Adipocyte (in vitro differentiated cells): ENCODE measurements around the gene GDE1.

Experiments used
- DNase-seq: peaks from one replicate; pipeline ENCODE4 v3.0.0-alpha.2; 2015; ENCODE audit warnings: low read depth
- H3K27me3 ChIP-seq: replicated peaks from 2 replicates; pipeline ENCODE4 v1.7.0; 2013; ENCODE audit warnings: mild to moderate bottlenecking, low read length, moderate library complexity; ENCODE audit not compliant: control insufficient read depth, insufficient read depth
- H3K36me3 ChIP-seq: 2 replicates; pipeline ENCODE4 v1.7.0; 2013; ENCODE audit warnings: low read length, mild to moderate bottlenecking, moderate library complexity; ENCODE audit not compliant: control insufficient read depth, insufficient read depth, severe bottlenecking
- H3K4me1 ChIP-seq: 2 replicates; pipeline ENCODE4 v1.7.0; 2013; ENCODE audit warnings: mild to moderate bottlenecking, low read length, moderate library complexity; ENCODE audit not compliant: control insufficient read depth, insufficient read depth
- H3K4me3 ChIP-seq: 2 replicates; pipeline ENCODE4 v1.7.0; 2013; ENCODE audit warnings: mild to moderate bottlenecking, low read length, moderate library complexity
- H3K9ac ChIP-seq: 2 replicates; pipeline ENCODE4 v1.7.0; 2013; ENCODE audit warnings: mild to moderate bottlenecking, low read length, moderate library complexity
- H3K9me3 ChIP-seq: 2 replicates; pipeline ENCODE4 v1.7.0; 2013; ENCODE audit warnings: mild to moderate bottlenecking, low read length, moderate library complexity; ENCODE audit not compliant: control insufficient read depth

Gene GDE1

DNA sequence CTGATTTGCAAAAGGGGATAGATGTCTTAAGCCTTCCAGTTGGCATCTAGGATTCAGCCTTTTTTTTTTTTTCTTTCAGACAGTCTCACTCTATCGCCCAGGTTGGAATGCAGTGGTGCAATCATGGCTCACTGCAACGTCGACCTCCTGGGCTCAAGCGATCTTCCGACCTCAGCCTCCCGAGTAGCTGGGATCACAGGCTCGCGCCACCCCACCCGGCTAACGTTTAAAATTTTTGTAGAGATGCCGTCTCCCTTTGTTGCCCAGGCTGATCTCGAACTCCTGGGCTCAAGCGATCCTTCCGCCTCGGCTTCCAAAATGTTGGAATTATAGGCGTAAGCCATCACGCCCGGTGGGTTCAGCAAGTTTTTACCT, 1.3 kb upstream of the GDE1 start:
- no peak for DNase-seq
- Histone ChIP-seq H3K4me3 (no peak overlapping the region), H3K9ac (no peak overlapping the region), H3K27me3 (no peaks in the 10 kb centered on the region), H3K9me3 (no peaks in the 10 kb centered on the region), H3K36me3 (no peaks in the 10 kb centered on the region), H3K4me1 (peaks cover 27% of the 10 kb centered on the region)

DNA sequence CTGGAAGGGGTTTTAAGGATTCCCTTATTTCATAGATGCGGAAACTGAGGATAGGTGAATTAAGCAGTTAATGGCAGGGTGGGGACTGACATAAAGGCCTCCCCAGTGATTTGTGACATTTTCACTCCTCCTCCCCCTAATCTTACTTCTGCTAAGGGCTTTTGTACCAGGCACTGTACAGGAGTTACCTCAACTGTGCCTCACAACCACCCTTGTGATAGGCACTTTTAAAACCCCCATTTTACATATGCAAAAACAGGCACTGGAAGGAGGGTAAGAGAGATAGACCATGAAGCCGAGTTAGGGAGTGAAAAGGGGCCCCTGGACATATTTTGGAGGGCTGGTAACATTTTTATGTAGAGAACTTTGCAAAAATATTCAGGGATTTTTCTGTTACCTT, 862 bp upstream of the GDE1 start:
- no peak overlapping the region for H3K4me3 ChIP-seq

DNA sequence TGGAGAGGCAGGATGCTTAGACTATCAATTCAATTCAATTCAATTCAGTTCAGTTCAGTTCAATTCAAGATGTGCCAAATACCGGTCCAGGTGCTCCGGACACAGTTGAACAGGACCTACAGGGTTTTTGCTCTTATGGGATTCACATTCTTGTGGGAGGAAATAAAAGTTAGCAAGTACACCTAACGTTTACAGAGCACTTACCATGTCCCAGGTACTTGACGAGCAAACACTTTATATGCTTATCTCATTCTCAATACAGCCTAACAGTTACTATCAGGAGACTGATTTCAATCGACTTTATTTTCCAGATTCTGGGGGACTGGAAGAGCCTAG, 467 bp upstream of the GDE1 start:
- Histone ChIP-seq H3K4me1 (peaks cover 31% of the 10 kb centered on the region), H3K9me3 (no peaks in the 10 kb centered on the region), H3K4me3 (peak overlapping the region; percentile 84), H3K27me3 (no peaks in the 10 kb centered on the region), H3K36me3 (no peaks in the 10 kb centered on the region), H3K9ac (peak overlapping the region; percentile 92)
- no peak for DNase-seq

More for the DNA sequence above, 862 bp upstream of the GDE1 start:
- Histone ChIP-seq H3K9me3 (no peaks in the 10 kb centered on the region), H3K9ac (no peak overlapping the region), H3K36me3 (no peaks in the 10 kb centered on the region), H3K27me3 (no peaks in the 10 kb centered on the region), H3K4me1 (peaks cover 27% of the 10 kb centered on the region)
- DNase-seq = no peak

GRCh38 chr16:19520861-19521331, 1.0 kb downstream of the GDE1 start:
- H3K4me1 ChIP-seq = peaks cover 37% of the 10 kb centered on the region
- H3K9me3 ChIP-seq = no peaks in the 10 kb centered on the region
- H3K36me3 ChIP-seq = peaks cover 11% of the 10 kb centered on the region
- H3K27me3 ChIP-seq = no peaks in the 10 kb centered on the region
- H3K9ac ChIP-seq = peak overlapping the region; percentile 92
- peak; percentile 16 for DNase-seq
- peak overlapping the region; percentile 84 for H3K4me3 ChIP-seq

DNA sequence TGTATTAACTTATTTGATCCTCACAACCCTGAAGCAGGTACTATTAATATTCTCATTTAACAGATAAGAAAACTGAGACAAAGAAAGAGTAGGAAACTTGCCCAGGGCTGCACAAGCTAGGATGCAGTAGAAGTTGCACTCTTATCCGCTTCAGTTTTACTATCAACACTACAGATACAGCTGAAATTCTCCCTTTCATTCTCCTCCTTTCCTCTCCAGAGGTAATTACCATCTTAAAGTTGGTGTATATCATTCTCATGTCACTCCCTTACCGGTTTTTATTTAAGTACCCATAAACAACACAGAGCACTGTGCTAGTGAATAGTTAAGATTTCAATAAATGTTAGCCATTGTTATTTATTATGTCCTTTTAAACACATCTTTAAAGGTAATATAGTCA, 3.5 kb downstream of the GDE1 start:
- H3K27me3 ChIP-seq = no peaks in the 10 kb centered on the region
- peaks cover 33% of the 10 kb centered on the region for H3K4me1 ChIP-seq
- no peaks in the 10 kb centered on the region for H3K9me3 ChIP-seq
- H3K36me3 ChIP-seq = peaks cover 19% of the 10 kb centered on the region
- no peak overlapping the region for H3K4me3 ChIP-seq
- DNase-seq = no peak
- H3K9ac ChIP-seq = no peak overlapping the region

GRCh38 chr16:19517424-19518089, 4.3 kb downstream of the GDE1 start:
- Histone ChIP-seq H3K36me3 (peaks cover 23% of the 10 kb centered on the region), H3K9ac (no peak overlapping the region)

DNA sequence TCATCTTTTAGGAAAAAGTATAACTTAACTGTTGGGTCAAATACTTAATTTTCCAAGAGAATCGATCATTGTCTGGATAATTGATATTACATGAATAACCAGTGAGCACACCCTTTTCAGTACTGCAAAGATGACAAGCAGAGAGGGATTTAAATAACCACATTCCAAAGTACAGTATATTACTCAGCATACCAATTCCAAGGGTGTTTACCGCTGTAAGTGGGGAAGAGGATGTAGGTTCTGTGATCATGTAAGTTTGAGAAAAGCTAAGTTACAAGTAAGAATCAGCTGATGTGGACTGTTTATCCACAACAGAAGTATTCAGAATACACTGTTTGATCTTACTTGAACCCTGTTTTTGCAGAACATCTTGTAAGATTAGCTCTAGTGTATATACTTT, 6.1 kb downstream of the GDE1 start:
- H3K9ac ChIP-seq = no peak overlapping the region
- H3K9me3 ChIP-seq = no peaks in the 10 kb centered on the region
- H3K4me3 ChIP-seq = no peak overlapping the region
- H3K27me3 ChIP-seq = no peaks in the 10 kb centered on the region
- peaks cover 25% of the 10 kb centered on the region for H3K36me3 ChIP-seq
- H3K4me1 ChIP-seq = peaks cover 32% of the 10 kb centered on the region
- no peak for DNase-seq

More at GRCh38 chr16:19517424-19518089, 4.3 kb downstream of the GDE1 start:
- Histone ChIP-seq H3K27me3 (no peaks in the 10 kb centered on the region), H3K4me3 (no peak overlapping the region), H3K9me3 (no peaks in the 10 kb centered on the region), H3K4me1 (peaks cover 35% of the 10 kb centered on the region)
- DNase-seq = peak; percentile 47

DNA sequence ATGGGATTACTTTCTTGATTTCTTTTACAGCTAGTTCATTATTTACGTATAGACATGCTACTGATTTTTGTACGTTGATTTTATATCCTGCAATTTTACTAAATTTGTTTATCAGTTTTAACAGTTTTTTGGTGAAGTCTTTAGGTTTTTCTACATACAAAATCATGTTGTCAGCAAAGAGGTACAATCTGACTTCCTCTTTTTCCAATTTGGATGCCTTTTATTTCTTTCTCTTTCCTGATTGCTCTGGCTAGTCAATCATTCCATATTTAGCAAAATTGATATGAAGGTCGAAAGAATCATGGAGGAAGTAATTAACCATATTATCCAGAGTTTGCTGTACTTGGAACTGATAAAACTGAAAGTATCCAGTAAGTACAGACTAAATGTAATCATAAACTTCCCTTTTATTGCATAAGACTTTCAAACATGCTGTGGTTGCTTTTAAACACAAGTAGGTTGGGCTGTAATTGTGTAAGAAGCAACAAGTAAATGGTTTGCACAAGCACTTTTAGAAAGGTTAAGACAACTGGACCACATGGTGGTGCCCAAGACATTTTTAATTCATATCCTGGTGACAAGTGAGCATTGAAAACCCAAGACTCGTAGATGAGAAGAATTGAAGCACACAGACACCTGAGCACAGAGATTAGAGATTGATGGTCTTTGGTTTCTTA, 8.4 kb downstream of the GDE1 start:
- H3K9ac ChIP-seq = no peak overlapping the region
- no peaks in the 10 kb centered on the region for H3K9me3 ChIP-seq
- DNase-seq = peak; percentile 52
- peaks cover 41% of the 10 kb centered on the region for H3K36me3 ChIP-seq
- peak overlapping the region; percentile 28 for H3K4me3 ChIP-seq
- peaks cover 23% of the 10 kb centered on the region for H3K4me1 ChIP-seq
- no peaks in the 10 kb centered on the region for H3K27me3 ChIP-seq

- Histone ChIP-seq H3K36me3 (peaks cover 51% of the 10 kb centered on the region), H3K4me1 (peaks cover 30% of the 10 kb centered on the region), H3K9ac (no peak overlapping the region), H3K9me3 (no peaks in the 10 kb centered on the region), H3K27me3 (no peaks in the 10 kb centered on the region), H3K4me3 (no peak overlapping the region)
- no peak for DNase-seq
These were observed 9.6 kb downstream of the GDE1 start for GRCh38 chr16:19512297-19512696.

DNA sequence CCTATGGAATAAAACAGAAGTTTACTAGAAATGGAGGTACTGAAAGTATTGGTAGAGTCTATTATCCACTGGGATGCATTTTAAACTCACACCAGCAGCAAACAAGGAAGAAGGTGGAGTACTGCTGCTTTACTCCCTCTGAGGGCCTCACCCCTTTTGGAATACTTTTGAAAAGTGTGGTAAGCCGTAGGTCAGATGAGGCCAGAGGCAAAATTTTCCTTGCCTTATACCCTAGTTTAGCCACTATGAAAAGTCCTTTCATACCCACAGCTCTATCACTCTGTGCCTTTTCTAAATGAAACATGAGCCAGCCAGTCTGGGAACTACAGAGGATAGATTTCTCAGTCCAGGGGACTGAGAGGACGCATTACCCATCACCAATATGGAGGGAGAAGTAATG, 14.0 kb downstream of the GDE1 start:
- no peaks in the 10 kb centered on the region for H3K27me3 ChIP-seq
- peaks cover 23% of the 10 kb centered on the region for H3K4me1 ChIP-seq
- peaks cover 73% of the 10 kb centered on the region for H3K36me3 ChIP-seq
- H3K4me3 ChIP-seq = no peak overlapping the region
- DNase-seq = no peak
- H3K9ac ChIP-seq = peak overlapping the region; percentile 38
- H3K9me3 ChIP-seq = no peaks in the 10 kb centered on the region

DNA sequence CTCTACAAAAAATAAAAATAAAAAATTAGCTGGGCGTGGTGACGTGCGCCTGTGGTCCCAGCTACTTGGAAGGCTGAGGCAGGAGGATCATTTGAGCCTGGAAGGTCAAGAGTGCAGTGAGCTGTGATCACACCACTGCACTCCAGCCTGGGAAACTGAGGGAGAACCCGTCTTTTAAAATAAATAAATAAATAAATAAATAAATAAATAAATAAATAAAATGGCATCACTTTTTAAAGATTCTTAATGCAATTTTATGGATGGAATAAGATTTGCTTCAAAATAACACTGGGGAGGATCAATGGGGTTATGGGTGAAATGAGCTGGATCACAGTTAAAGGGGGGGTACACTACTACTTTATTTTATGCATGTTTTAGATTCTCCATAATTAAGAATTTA, 14.9 kb downstream of the GDE1 start:
- DNase-seq = no peak
- Histone ChIP-seq H3K9me3 (no peaks in the 10 kb centered on the region), H3K9ac (no peak overlapping the region), H3K4me1 (peaks cover 23% of the 10 kb centered on the region), H3K4me3 (no peak overlapping the region), H3K36me3 (peaks cover 78% of the 10 kb centered on the region), H3K27me3 (no peaks in the 10 kb centered on the region)
